Smooth muscle cell of the umbilical artery (primary cell): ENCODE measurements around the gene PURA. TPM values are rescaled to one million over a fixed set of nuclear protein-coding genes. Genes with fewer than 3 reads are reported as not detected.

Experiments
- total RNA-seq: library from RNA; depleted of rRNA; stranded (reverse); fragments of >200 nt; gene quantifications from 2 replicates; pipeline ENCODE4 v1.2.3, GENCODE V29; 2014

The PURA gene
- 30.2 and 30.6 TPM in 2 replicates for total RNA-seq

DNA sequence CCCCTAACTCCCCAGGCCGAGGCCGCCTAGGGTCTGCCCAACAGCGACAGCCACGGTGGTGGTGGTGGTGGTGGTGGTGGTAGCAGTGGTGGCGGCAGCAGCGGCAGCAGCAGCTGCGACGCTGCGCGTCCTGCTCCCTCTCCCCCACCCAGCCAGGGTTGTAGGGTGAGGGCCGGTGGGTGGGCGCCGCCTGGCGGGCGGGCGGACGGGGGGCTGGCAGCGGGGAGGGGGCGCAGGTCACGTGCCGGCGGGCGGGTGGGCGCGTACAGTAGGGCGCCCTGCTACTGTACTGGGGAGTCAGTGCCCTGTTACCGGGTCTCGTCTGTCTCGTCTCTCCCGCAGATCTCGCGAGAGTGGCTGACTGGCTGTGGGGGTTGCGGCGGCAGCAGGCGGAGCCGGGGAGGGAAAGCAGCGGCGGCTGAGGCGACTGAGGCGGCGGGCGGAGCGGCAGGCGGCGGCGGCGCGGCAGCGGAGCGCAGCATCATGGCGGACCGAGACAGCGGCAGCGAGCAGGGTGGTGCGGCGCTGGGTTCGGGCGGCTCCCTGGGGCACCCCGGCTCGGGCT is at the start of gene PURA:
Gene PURA (plus strand): TSS at position 411 of the 565 bp plus-strand sequence. CDS start 73 bp downstream, at position 484.

DNA sequence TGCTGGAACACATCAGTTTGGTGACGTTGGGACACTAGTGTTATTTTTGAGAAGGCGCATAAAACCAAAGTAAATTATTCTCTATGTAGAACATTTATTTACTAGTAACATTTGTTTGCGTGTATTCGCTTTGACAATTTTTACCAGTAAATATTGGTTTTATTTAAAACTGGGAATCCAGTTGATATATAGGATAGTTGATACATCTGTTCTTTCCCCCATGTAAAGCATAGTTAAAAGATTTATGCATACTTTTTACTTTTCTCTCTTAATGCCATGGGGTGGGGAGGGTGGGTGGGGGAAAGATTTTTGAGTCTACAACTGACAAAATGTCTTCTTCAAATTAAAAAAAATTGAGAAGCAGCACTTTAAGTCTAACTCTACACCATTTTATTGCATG is 11.7 kb downstream of the PURA start, which contains the start of gene IGIP:
Gene IGIP (plus strand): TSS at position 301 of the 400 bp plus-strand sequence. CDS start 2,540 bp downstream, outside the sequence.

DNA sequence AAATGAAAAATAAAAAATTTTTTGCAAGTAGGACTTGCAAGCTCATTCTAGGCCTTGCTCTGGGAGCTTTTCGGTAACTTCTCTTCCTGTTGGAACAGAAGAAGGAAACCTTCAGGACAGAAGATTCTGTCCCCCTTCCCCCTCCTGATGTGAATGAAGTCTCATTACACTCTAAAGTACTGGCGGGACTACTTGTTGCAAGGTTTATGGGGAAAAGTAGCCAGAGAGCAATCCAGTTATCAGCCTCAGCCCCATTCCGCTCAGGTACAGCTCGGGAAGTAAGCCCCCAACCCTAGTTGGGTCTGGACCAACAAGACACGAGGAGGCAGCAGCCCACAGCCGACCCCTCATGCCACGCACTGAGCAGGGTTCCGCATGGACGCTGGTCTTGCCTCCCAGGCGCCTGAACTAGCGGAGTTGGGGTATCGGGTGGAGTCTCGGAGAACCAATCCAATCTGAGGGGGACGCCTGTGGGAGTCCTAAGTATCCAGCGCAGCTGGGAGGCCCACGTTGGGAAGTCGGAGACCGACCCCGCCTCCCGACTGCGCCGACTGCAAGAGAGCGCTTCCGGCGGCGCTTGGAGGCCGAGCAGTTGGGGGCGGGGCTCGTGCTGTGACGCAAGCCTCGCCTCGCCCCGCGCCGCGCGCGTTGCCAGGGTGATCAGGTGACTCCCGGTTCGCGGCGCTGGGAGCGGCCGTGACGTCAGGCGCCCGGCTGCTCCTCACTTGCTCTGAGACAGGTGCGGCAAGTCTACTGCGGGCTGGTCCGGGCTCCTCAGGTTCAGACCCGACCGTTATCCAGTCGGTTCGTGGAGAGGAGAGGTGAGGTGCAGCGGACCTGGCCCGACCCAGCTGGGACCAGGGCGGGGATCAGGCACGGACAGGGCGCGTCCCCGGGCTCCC is 60.8 kb downstream of the PURA start, which contains the start of gene CYSTM1:
Gene CYSTM1 (plus strand): TSS at position 724 of the 902 bp plus-strand sequence. CDS start 19,278 bp downstream, outside the sequence.

Other genes with a start within 250 kb of the PURA start
- gene NRG2, start 70.8 kb upstream of the PURA start, total RNA-seq: under 0.01 and 0.28 TPM in 2 replicates
- 16.2 and 18.7 TPM in 2 replicates for gene IGIP, start 11.8 kb downstream of the PURA start, total RNA-seq
- gene CYSTM1, start 61.1 kb downstream of the PURA start, total RNA-seq: 5.0 and 6.0 TPM in 2 replicates
- gene PFDN1, start 189.0 kb downstream of the PURA start, total RNA-seq: 38.0 and 55.9 TPM in 2 replicates
- 7.4 and 27.0 TPM in 2 replicates for gene HBEGF, start 232.5 kb downstream of the PURA start, total RNA-seq
- not detected in 2 replicates for gene SLC4A9, start 246.1 kb downstream of the PURA start, total RNA-seq